Kidney epithelial cell (primary cell): ENCODE measurements around the gene TBCE. TPM values are rescaled to one million over a fixed set of nuclear protein-coding genes. Genes with fewer than 3 reads are reported as not detected.

ENCODE experiments used
- DNase-seq: peaks from one replicate; pipeline ENCODE4 v3.0.0-alpha.2; 2010; ENCODE audit warnings: low read depth
- H3K27me3 ChIP-seq: 2 replicates; pipeline ENCODE4 v1.6.0; 2011; ENCODE audit warnings: low read length; ENCODE audit not compliant: control insufficient read depth, insufficient read depth
- H3K36me3 ChIP-seq: 2 replicates; pipeline ENCODE4 v1.5.1; 2011; ENCODE audit warnings: low read length; ENCODE audit not compliant: control insufficient read depth, insufficient read depth
- H3K4me3 ChIP-seq: 2 replicates; pipeline ENCODE4 v1.5.1; 2011; ENCODE audit warnings: low read depth, mild to moderate bottlenecking, control low read depth, low read length
- total RNA-seq: library from RNA; depleted of rRNA; stranded (reverse); fragments of >200 nt; gene quantifications from 2 replicates; pipeline ENCODE4 v1.2.3, GENCODE V29; 2015
- TF ChIP-seq, protein P1 (sequence below): IDR thresholded peaks from 2 replicates; pipeline ENCODE4 v1.5.1; 2011; ENCODE audit warnings: mild to moderate bottlenecking, moderate library complexity, low read length, control low read depth, inconsistent platforms; ENCODE audit not compliant: insufficient read depth, poor library complexity, severe bottlenecking

TBCE gene
- total RNA-seq, 1 donor from 2014 or later, result 24.7 TPM

DNA sequence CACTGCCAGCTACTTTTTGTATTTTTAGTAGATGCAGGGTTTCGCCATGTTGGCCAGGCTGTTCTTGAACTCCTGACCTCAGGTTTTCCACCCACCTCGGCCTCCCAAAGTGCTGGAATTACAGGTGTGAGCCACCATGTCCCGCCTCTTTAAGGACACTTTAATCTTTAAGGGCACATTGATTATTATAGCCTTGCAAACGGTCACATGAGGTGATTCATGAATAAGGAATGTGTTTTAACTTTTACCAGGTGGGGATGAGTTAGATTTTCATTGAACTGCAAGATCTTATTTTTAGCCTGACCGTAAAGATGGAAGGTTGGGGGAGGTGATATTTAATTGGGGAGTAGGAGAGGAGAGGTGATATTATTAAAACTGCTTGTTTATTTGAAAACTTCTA, 61.9 kb downstream of the TBCE start:
- TF ChIP-seq, protein P1, sequence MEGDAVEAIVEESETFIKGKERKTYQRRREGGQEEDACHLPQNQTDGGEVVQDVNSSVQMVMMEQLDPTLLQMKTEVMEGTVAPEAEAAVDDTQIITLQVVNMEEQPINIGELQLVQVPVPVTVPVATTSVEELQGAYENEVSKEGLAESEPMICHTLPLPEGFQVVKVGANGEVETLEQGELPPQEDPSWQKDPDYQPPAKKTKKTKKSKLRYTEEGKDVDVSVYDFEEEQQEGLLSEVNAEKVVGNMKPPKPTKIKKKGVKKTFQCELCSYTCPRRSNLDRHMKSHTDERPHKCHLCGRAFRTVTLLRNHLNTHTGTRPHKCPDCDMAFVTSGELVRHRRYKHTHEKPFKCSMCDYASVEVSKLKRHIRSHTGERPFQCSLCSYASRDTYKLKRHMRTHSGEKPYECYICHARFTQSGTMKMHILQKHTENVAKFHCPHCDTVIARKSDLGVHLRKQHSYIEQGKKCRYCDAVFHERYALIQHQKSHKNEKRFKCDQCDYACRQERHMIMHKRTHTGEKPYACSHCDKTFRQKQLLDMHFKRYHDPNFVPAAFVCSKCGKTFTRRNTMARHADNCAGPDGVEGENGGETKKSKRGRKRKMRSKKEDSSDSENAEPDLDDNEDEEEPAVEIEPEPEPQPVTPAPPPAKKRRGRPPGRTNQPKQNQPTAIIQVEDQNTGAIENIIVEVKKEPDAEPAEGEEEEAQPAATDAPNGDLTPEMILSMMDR, result no peak
- Histone ChIP-seq H3K27me3 (no peaks in the 10 kb centered on the region), H3K36me3 (no peaks in the 10 kb centered on the region), H3K4me3 (no peak overlapping the region)
- no peak for DNase-seq

DNA sequence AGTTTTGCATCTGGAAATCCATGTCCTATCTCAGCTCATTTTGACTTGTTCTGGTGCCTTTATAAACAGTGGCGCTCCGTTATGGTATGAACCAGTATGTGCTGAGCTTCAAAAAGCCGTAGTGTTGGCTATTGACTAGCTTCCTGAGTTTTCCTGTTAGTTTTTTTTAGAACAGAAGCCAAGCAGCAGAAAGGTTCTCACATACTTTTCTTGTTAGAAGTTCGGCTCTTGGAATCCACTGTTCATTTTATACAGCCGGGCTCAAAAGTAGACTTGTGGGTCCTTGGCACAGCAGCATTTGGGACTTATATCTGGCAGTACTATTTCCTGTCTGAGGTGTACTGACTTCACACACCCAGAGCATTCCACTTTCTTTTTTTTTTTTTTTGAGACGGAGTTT, 63.8 kb downstream of the TBCE start:
- TF ChIP-seq, protein P1, result no peak
- Histone ChIP-seq H3K36me3 (no peaks in the 10 kb centered on the region), H3K4me3 (no peak overlapping the region), H3K27me3 (no peaks in the 10 kb centered on the region)
- no peak for DNase-seq

DNA sequence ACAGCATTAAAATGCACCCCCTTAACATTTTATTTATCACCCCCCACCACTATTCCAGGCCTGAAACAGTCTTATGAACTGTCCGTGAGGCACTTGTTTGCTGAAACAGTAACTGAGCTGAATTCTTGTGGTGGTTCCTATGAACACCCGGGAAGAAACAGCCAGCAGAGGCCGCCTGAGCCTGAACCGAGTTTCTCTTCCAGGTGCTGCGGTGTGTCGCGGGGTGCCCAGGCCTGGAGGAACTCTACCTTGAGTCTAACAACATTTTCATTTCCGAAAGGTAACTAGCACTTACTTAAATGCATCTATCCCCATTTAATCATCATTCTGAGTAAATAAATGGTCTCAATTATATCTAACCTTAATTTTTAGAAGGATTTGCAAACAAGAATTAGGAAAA, 66.8 kb downstream of the TBCE start:
- Histone ChIP-seq H3K27me3 (no peaks in the 10 kb centered on the region), H3K36me3 (no peaks in the 10 kb centered on the region), H3K4me3 (no peak overlapping the region)
- DNase-seq, result no peak
- TF ChIP-seq, protein P1, result no peak

DNA sequence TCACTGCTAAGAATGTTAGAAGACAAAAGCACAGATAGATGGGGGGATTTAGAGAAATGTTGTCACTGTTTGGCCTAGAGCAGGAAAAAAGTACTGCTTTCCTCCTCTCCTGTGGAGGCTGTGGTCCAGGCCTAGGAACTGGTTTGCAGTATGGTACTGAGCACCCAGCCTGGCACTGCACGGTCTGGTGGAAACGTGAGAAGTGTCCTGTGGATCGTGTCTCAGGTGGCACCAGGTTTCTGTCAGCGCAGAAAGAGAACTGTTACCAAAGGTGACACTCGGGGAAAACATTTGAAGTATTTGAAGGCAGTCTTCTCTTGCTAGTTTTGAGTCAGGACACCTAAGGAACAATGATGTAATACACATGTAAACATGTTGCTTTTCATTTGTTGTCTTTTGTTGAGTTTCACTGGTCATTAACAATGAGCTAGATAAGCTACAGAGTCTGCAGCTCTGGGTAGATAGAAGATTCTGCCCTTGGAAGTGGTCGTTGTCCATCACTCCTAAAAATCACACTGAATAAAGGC, 74.0 kb downstream of the TBCE start:
- H3K36me3 ChIP-seq, result no peaks in the 10 kb centered on the region
- DNase-seq, result no peak
- no peak overlapping the region for H3K4me3 ChIP-seq
- TF ChIP-seq, protein P1, result no peak
- no peaks in the 10 kb centered on the region for H3K27me3 ChIP-seq

DNA sequence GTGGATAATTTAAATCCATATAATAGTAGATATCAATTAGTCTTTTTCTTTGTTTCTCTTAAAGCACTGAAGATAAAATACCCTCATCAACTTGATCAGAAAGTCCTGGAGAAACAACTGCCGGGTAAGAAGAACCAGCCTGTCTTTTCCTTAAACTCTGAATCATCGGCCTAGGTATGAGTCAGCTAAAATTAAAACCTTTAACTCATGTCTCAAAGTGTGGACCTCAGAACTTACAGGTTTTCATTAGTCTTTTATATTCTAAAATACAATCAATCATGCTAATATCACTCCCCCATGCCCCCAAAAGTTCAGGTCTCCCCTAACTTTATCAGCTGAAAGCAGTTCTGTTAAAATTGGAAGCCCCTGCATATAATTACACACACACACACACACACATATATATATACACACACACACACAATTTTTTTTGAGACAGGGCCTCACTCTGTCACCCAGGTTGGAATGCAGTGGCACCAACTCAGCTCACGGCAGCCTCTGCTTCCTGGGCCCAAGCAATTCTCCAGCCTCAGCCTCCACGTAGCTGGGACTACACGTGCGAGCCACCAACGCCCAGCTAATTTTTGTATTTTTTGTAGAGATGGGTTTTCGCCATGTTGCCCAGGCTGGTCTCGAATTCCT, 75.7 kb downstream of the TBCE start:
- H3K4me3 ChIP-seq, result no peak overlapping the region
- TF ChIP-seq, protein P1, result no peak
- peak; percentile 50 for DNase-seq
- no peaks in the 10 kb centered on the region for H3K27me3 ChIP-seq
- no peaks in the 10 kb centered on the region for H3K36me3 ChIP-seq

DNA sequence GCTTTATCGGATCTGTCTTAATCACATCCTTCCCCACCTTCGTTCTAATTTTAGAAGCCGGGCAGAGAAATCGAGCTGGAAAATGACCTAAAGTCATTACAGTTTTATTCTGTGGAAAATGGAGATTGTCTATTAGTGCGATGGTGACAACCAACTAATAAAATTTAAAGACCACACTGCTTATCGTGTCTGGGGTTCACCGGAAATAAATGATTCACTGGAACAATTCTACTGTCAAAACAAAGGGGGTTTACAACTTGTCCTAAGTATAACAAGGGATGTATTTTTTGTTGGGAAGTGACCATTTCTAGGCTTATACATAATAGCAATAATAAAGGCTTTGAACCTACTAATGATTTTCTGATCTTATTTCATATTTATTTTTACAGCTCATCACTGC, 81.4 kb downstream of the TBCE start:
- H3K36me3 ChIP-seq, result peaks cover 1% of the 10 kb centered on the region
- TF ChIP-seq, protein P1, result no peak
- no peak for DNase-seq

More for the DNA sequence above, 81.4 kb downstream of the TBCE start:
- Histone ChIP-seq H3K27me3 (no peaks in the 10 kb centered on the region), H3K4me3 (no peak overlapping the region)
